ENCODE results near the gene PTPRG. TPM values are rescaled to one million over a fixed set of nuclear protein-coding genes. Genes with fewer than 3 reads are reported as not detected.

Gene PTPRG
- total RNA-seq, 1 donor from 2014 or later, result 25.2 TPM

- no peaks in the 10 kb centered on the region for H3K27me3 ChIP-seq (ENCODE audit: control insufficient read depth, insufficient read depth, low read length)
- no peak for DNase-seq (ENCODE audit: low read depth)
- TF ChIP-seq CTCF (IDR thresholded peaks at IDR 0.05; ENCODE audit: insufficient read depth, low read length, poor library complexity, severe bottlenecking), result no peak
- H3K4me3 ChIP-seq (ENCODE audit: low read depth, low read length), result no peak overlapping the region
- no peaks in the 10 kb centered on the region for H3K36me3 ChIP-seq (ENCODE audit: control insufficient read depth, insufficient read depth, low read length)
Observed at GRCh38 chr3:62248734-62249483, 687.5 kb downstream of the PTPRG start.

GRCh38 chr3:62249484-62249776 lies 688.1 kb downstream of the PTPRG start:
- TF ChIP-seq CTCF (IDR thresholded peaks at IDR 0.05; ENCODE audit: insufficient read depth, low read length, poor library complexity, severe bottlenecking), result no peak
- no peaks in the 10 kb centered on the region for H3K36me3 ChIP-seq (ENCODE audit: control insufficient read depth, insufficient read depth, low read length)
- DNase-seq (ENCODE audit: low read depth), result no peak
- H3K27me3 ChIP-seq (ENCODE audit: control insufficient read depth, insufficient read depth, low read length), result no peaks in the 10 kb centered on the region
- H3K4me3 ChIP-seq (ENCODE audit: low read depth, low read length), result no peak overlapping the region

DNA sequence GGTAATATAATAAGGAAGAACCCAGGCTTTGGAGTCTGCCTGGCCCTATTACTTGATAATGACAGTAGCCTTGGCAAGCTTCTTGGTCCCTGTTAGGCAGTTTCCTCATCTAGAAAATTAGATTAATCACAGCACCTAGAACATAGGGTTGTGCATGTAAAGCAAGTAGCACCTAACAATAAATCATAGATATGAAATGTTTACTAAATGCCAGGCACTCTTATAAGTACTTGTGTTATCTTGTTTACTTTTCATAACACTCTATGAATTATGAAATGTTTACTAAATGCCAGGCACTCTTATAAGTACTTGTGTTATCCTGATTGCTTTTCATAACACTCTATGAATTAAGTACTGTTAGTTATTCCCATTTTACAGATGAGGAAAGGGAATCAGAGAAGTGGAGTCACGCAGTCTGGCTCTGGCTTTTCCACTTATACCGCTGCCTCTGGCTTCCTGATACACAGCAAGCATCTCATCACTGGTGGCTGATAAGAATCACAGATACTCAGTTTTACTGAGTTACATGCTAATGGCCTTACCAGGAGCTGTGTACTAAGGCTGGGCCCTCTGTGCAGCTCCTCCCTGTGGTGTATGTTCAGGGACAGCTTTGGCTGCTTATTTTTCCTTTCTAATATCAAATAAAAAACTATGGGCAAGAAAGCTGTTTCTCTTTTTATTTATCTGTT lies 688.6 kb downstream of the PTPRG start:
- TF ChIP-seq CTCF (IDR thresholded peaks at IDR 0.05; ENCODE audit: insufficient read depth, low read length, poor library complexity, severe bottlenecking), result no peak
- Histone ChIP-seq H3K27me3 (ENCODE audit: control insufficient read depth, insufficient read depth, low read length) (no peaks in the 10 kb centered on the region), H3K36me3 (ENCODE audit: control insufficient read depth, insufficient read depth, low read length) (no peaks in the 10 kb centered on the region), H3K4me3 (ENCODE audit: low read depth, low read length) (no peak overlapping the region)
- no peak for DNase-seq (ENCODE audit: low read depth)

DNA sequence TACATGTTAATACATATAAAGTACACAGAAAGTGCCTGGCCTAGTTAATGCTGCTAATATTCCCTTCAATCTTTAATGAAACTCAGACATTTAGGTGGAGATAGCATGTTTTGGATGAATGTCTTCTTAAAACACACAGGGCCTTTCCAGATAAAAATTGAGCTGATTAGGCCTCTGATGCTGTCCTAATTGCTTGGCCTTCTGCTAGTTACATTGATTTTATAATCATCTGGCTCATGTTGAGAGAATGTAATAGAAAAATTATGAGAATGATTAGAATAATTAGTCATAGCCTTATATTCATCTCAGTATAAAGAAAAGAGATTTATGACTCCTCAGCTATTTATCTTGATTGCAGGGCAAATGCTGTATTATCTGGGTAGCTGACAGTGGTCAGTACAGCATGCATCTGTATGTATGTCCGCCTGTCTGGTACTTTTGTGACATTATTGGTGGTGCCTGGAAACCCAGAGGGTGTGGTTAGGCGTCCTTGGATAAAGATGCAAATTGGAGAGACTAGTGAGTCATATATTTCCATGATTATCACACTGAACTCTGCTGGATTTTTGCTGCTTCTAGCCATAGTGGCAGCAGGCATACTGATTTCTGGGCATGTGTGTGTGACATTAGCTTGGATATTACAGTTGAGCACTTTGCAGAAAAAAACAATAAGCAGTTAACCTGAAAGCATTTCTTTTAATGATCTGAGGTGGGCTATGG lies 691.2 kb downstream of the PTPRG start:
- H3K27me3 ChIP-seq (ENCODE audit: control insufficient read depth, insufficient read depth, low read length), result no peaks in the 10 kb centered on the region
- DNase-seq (ENCODE audit: low read depth), result no peak
- no peak overlapping the region for H3K4me3 ChIP-seq (ENCODE audit: low read depth, low read length)
- TF ChIP-seq CTCF (IDR thresholded peaks at IDR 0.05; ENCODE audit: insufficient read depth, low read length, poor library complexity, severe bottlenecking), result no peak
- no peaks in the 10 kb centered on the region for H3K36me3 ChIP-seq (ENCODE audit: control insufficient read depth, insufficient read depth, low read length)

DNA sequence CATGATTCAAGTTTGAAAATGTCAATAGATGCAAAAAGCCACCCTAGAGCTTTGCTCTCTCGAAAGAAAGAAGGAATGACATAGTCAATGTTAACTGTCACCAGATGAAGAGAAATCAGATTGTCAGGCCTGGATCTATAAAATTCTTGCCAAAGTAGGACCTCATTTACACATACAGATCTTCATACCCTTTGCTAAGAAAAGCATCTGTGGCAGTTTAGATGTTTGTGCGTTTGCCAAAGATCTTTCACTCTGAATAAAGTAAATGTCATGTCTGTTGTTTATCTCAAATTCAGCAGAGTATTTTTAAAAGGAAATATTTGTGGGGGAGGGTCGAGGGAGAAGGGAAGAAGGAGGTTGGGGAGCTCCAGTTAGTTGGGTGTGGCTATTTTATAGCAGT lies 692.6 kb downstream of the PTPRG start:
- Histone ChIP-seq H3K4me3 (ENCODE audit: low read depth, low read length) (no peak overlapping the region), H3K36me3 (ENCODE audit: control insufficient read depth, insufficient read depth, low read length) (no peaks in the 10 kb centered on the region), H3K27me3 (ENCODE audit: control insufficient read depth, insufficient read depth, low read length) (no peaks in the 10 kb centered on the region)
- no peak for DNase-seq (ENCODE audit: low read depth)
- no peak for TF ChIP-seq CTCF (IDR thresholded peaks at IDR 0.05; ENCODE audit: insufficient read depth, low read length, poor library complexity, severe bottlenecking)
